Right lobe of liver (tissue), 6 donors: Measurements from ENCODE around the gene SYT9. TPM values are rescaled to one million over a fixed set of nuclear protein-coding genes. Genes with fewer than 3 reads are reported as not detected.

Source experiments
- ATAC-seq, 4 donors: fragments of 200-7000 bp; cut with Tn5 transposase; one replicate each; pipeline ENCODE4 v1.9.1; 2020; ENCODE audit warnings: mild to moderate bottlenecking in 4 of 4, moderate library complexity in 4 of 4
- DNase-seq, 3 donors: peaks; one replicate each; pipeline ENCODE4 v3.0.0-alpha.2; 2020
- H3K27ac ChIP-seq, 3 donors: fragments of 200-600 bp; one replicate each; pipeline ENCODE4 v1.8.0; 2022
- H3K27me3 ChIP-seq, 2 donors: fragments of 200-600 bp; one replicate each; pipeline ENCODE4 v1.8.0; 2022
- H3K36me3 ChIP-seq, 4 donors: fragments of 200-600 bp; sonication (generic) in 1 of 4; one replicate each; pipeline versions ENCODE4 v1.5.1 to v1.8.0; 2017 to 2022; ENCODE audit warnings: control low read depth in 1 of 4
- H3K4me1 ChIP-seq, 4 donors: fragments of 200-600 bp; sonication (generic) in 1 of 4; one replicate each; pipeline versions ENCODE4 v1.5.1 to v1.8.0; 2017 to 2022; ENCODE audit warnings: control low read depth in 1 of 4
- H3K4me3 ChIP-seq, 3 donors: fragments of 200-600 bp; one replicate each; pipeline ENCODE4 v1.8.0; 2022
- H3K9me3 ChIP-seq, 4 donors: fragments of 200-600 bp; sonication (generic) in 1 of 4; one replicate each; pipeline versions ENCODE4 v1.5.1 to v1.8.0; 2017 to 2022; ENCODE audit warnings: control low read depth in 1 of 4
- CTCF ChIP-seq, 4 donors: fragments of 200-600 bp in 3 of 4; fragments of 450-650 bp in 1 of 4; IDR thresholded peaks; one replicate each; pipeline versions ENCODE4 v1.5.1 to v1.8.0; 2016 to 2022; ENCODE audit warnings: antibody characterized with exemption in 4 of 4, mild to moderate bottlenecking in 2 of 4
- POLR2A ChIP-seq: fragments of 450-650 bp; IDR thresholded peaks from one replicate; pipeline ENCODE4 v1.6.1; 2017; ENCODE audit warnings: antibody characterized with exemption, mild to moderate bottlenecking
- WGBS: methylation state at CpG from one replicate; pipeline ENCODE4 v1.1.6; 2018; ENCODE audit warnings: low coverage, low lambda C conversion rate; ENCODE audit not compliant: insufficient coverage; ENCODE audit errors: missing lambda C conversion rate; 5-methylcytosine and 5-hydroxymethylcytosine counted together
- intact Hi-C, 2 donors: fragments of 100-400 bp; cut with DNase I; formaldehyde crosslinking; loops; one replicate each; pipeline versions ENCODE4 v1.11.2 to v1.14.1; 2022
- total RNA-seq, 6 experiments: library from RNA; depleted of rRNA in 2 of 6; stranded (reverse); fragments of >200 nt in 2 of 6; fragmentation: NEBNext Ultra II Directional in 3 of 6; extraction: Animal tissue kit (Norgen Biotek cat#: 25700) in 3 of 6; gene quantifications; one replicate each; pipeline versions ENCODE4 v1.1.0 to v1.2.4, GENCODE V29; 2016 to 2023
- donor health status: DM: no; HTN: yes; CAD: no.
- donor health status: DM: no; HTN: no; CAD: no.
- donor health status: DM: no; HTN: no; CAD: no.
- donor health status: DM: no; HTN: yes; CAD: no.
- donor health status: DM: no; HTN: yes; CAD: no.

SYT9 gene
- total RNA-seq, 6 experiments from 2014 or later = 3.0 to 12.6 (median 4.5) TPM

- H3K27me3 ChIP-seq = no peaks in the 10 kb centered on the region
- TF ChIP-seq CTCF (IDR thresholded peaks at IDR 0.05) (no peak), POLR2A (no peak)
- H3K4me1 ChIP-seq = no peaks in the 10 kb centered on the region
- ATAC-seq = no peak
- no peak overlapping the region for H3K27ac ChIP-seq
- WGBS = 60% methylated on average over 1 of the region's 1 CpG
- H3K9me3 ChIP-seq = no peaks in the 10 kb centered on the region
- no peak for DNase-seq
- H3K4me3 ChIP-seq = no peak overlapping the region
- intact Hi-C loops = no loop called here
- H3K36me3 ChIP-seq = no peaks in the 10 kb centered on the region
These were observed 113.0 kb downstream of the SYT9 start for GRCh38 chr11:7364660-7365059.

DNA sequence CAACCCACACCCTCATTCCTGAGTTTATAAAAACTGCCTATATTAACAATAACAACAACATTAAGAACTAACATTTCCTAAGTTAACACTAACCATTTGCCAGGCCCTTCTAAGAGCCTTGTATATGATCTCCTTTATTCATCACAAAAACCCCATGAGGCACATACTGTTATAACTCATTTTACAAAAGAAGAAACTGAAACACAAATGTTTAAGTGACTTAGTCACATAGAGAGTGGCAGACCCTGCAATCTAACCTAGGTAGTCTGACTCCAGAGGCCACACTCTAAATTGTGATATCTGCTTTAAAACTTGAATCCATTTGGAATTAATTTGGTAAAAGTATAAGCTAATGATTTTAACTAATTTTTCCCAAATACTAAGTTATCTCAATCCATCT lies 116.1 kb downstream of the SYT9 start:
- H3K4me1 ChIP-seq = no peaks in the 10 kb centered on the region
- DNase-seq (no peak), ATAC-seq (no peak)
- TF ChIP-seq CTCF (IDR thresholded peaks at IDR 0.05) (no peak), POLR2A (no peak)
- no peaks in the 10 kb centered on the region for H3K27me3 ChIP-seq
- H3K27ac ChIP-seq = no peak overlapping the region
- no peaks in the 10 kb centered on the region for H3K9me3 ChIP-seq
- no peaks in the 10 kb centered on the region for H3K36me3 ChIP-seq
- intact Hi-C loops = no loop called here
- H3K4me3 ChIP-seq = no peak overlapping the region

DNA sequence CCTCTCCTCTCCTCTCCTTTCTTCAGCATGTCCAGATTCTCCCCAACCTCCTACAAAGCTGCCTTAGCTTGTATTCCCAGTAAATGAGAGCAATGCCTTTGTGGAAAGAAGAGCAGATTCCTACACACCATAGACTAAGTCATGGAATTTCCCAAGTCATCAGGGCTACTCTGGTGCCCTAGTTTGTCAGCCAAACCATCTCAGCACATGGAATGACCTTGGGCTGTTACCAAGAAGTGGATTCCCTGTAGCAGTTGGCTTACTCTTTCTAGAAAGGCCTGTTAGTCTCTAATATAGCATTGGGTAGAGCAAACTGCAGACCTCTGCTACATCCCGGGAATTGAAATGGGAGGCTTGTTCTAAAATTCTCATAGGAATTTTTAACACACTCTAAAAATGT lies 124.7 kb downstream of the SYT9 start:
- Histone ChIP-seq H3K9me3 (no peaks in the 10 kb centered on the region), H3K27ac (no peak overlapping the region), H3K4me1 (no peaks in the 10 kb centered on the region), H3K36me3 (no peaks in the 10 kb centered on the region), H3K27me3 (no peaks in the 10 kb centered on the region), H3K4me3 (no peak overlapping the region)
- ATAC-seq (no peak), DNase-seq (no peak)
- TF ChIP-seq POLR2A = no peak
- TF ChIP-seq CTCF (IDR thresholded peaks at IDR 0.05) = no peak
- WGBS = 100% methylated on average over 1 of the region's 1 CpG
- intact Hi-C loops = no loop called here

GRCh38 chr11:7381937-7382336 lies 130.2 kb downstream of the SYT9 start:
- no peak overlapping the region for H3K27ac ChIP-seq
- H3K4me1 ChIP-seq = no peaks in the 10 kb centered on the region
- no peaks in the 10 kb centered on the region for H3K27me3 ChIP-seq
- DNase-seq (no peak), ATAC-seq (no peak)
- H3K4me3 ChIP-seq = no peak overlapping the region
- WGBS = 50% methylated on average over 2 of the region's 2 CpGs
- H3K36me3 ChIP-seq = no peaks in the 10 kb centered on the region
- no peaks in the 10 kb centered on the region for H3K9me3 ChIP-seq
- intact Hi-C loops = no loop called here
- no peak for TF ChIP-seq CTCF (IDR thresholded peaks at IDR 0.05)
- TF ChIP-seq POLR2A = no peak

GRCh38 chr11:7383406-7383805 lies 131.7 kb downstream of the SYT9 start:
- Histone ChIP-seq H3K27ac (no peak overlapping the region), H3K4me1 (no peaks in the 10 kb centered on the region), H3K9me3 (no peaks in the 10 kb centered on the region), H3K4me3 (no peak overlapping the region), H3K27me3 (no peaks in the 10 kb centered on the region), H3K36me3 (no peaks in the 10 kb centered on the region)
- TF ChIP-seq CTCF (IDR thresholded peaks at IDR 0.05) = no peak
- TF ChIP-seq POLR2A = no peak
- DNase-seq (no peak), ATAC-seq (no peak)
- 70% methylated on average over 4 of the region's 4 CpGs for WGBS
- intact Hi-C loops = no loop called here
